ENCODE measurements around the gene PARD3. TPM values are rescaled to one million over a fixed set of nuclear protein-coding genes. Genes with fewer than 3 reads are reported as not detected.

PARD3 gene
- total RNA-seq, 1 experiment from 2014 or later: 46.3 TPM

DNA sequence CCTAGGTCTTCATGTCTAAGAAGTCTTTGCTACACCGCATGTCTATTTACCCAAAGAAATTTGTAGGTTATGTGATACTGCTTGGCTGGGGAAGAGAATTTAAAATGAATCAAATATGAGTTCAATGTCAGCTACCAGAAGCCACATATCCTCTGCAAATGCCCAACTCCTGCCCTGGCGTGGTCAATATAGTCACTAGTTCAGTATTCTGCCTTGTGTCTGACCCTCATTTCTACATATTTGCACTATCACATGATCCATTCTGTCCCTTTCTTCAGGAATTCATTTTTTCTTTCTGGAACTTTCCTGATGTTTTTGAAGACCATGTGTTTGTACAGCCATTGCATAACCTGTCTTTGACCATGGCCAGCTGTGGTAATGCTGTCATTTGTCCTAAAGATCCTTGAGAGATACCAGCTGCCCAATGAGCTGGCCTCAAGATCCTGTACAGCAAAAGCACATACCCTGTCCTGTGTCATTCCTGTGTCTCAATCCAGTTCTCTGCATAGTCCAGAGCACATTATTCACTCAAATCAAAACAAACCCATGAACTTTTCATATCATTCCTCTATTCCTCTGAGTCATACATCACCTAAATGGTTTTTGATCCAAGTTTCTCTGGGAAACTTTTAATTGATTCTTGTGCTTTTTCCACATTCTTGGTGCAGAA, 524.5 kb downstream of the PARD3 start:
- no TSS peak for BruUV-seq (replicated peaks)

DNA sequence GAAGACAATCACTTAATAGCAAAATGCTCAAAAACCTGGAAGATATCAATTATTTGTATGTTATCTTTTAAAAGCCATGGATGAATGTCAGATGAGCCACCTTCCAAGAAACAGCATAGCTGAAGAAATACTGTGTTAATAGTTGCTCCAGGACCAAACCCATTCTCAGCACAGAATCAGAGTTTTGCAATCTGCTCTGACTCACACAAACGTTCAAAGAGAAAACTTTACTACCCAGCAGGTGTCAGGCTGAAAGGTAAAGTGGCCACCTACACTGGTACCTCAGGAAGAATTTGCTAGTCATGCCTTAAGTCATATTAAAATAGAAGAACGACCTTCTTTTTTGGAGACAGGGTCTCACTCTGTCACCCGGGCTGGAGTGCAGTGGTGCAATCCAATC, 526.5 kb downstream of the PARD3 start:
- BruUV-seq (replicated peaks): no TSS peak
- Histone ChIP-seq H3K27me3 (ENCODE audit: insufficient read depth, low read length) (no peaks in the 10 kb centered on the region), H2AFZ (ENCODE audit: low read depth, low read length, poor library complexity, severe bottlenecking) (no peak overlapping the region), H3K9me3 (ENCODE audit: control insufficient read depth in 1 of 2, insufficient read depth in 1 of 2, low read depth in 1 of 2, low read length in 2 of 2) (no peaks in the 10 kb centered on the region), H4K20me1 (ENCODE audit: insufficient read depth) (no peaks in the 10 kb centered on the region), H3K9ac (ENCODE audit: low read length) (no peak overlapping the region), H3K4me1 (ENCODE audit: control insufficient read depth in 1 of 2, insufficient read depth in 2 of 2, low read length in 2 of 2) (peaks cover 19 to 25% of the 10 kb centered on the region in 2 experiments), H3K36me3 (ENCODE audit: control insufficient read depth in 1 of 2, insufficient read depth in 2 of 2, low read length in 2 of 2) (no peaks in the 10 kb centered on the region), H3K4me2 (ENCODE audit: low read length) (peak overlapping the region; percentile 22; the same call in 1 of the 2 replicates), H3K4me3 (replicated peaks in 1 of 2; ENCODE audit: low read depth in 1 of 2, low read length in 2 of 2) (no peak overlapping the region), H3K9me2 (ENCODE audit: insufficient read depth) (no peaks in the 10 kb centered on the region), H3K27ac (ENCODE audit: low read depth, low read length) (no peak overlapping the region), H3K79me2 (ENCODE audit: insufficient read depth, low read length) (no peaks in the 10 kb centered on the region)
- POLR2A ChIA-PET: no interaction called here
- DNase-seq (ENCODE audit: low read depth, low spot score): peak; percentile 16
- CTCF ChIA-PET: interaction anchor here (1.0 kb wide), 1 partner anchor 349 kb away, joined by 3 read pairs; no protein-coding TSS in a partner anchor
- peak; percentile 59 for ATAC-seq
- intact Hi-C loops (cut with micrococcal nuclease): no loop called here
- RAD21 ChIA-PET (ENCODE audit: low non-redundant PET in 1 of 2, low total read pairs in 2 of 2, uncharacterized antibody in 2 of 2, unreplicated experiment in 2 of 2): no interaction called here
- TF ChIP-seq EZH2phosphoT487 (IDR thresholded peaks at IDR 0.05; ENCODE audit: borderline replicate concordance): no peak
- TF ChIP-seq, protein P1, sequence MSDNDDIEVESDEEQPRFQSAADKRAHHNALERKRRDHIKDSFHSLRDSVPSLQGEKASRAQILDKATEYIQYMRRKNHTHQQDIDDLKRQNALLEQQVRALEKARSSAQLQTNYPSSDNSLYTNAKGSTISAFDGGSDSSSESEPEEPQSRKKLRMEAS (IDR thresholded peaks at IDR 0.05): no peak
- peak; percentile 33; the same call in 1 of the 2 replicates for TF ChIP-seq SIN3A (IDR thresholded peaks at IDR 0.05; ENCODE audit: low read depth)
- no peak for TF ChIP-seq SRF (IDR thresholded peaks at IDR 0.05; ENCODE audit: low read depth)
- peak; percentile 63 for TF ChIP-seq JUND (IDR thresholded peaks at IDR 0.05)
- TF ChIP-seq, protein P2, sequence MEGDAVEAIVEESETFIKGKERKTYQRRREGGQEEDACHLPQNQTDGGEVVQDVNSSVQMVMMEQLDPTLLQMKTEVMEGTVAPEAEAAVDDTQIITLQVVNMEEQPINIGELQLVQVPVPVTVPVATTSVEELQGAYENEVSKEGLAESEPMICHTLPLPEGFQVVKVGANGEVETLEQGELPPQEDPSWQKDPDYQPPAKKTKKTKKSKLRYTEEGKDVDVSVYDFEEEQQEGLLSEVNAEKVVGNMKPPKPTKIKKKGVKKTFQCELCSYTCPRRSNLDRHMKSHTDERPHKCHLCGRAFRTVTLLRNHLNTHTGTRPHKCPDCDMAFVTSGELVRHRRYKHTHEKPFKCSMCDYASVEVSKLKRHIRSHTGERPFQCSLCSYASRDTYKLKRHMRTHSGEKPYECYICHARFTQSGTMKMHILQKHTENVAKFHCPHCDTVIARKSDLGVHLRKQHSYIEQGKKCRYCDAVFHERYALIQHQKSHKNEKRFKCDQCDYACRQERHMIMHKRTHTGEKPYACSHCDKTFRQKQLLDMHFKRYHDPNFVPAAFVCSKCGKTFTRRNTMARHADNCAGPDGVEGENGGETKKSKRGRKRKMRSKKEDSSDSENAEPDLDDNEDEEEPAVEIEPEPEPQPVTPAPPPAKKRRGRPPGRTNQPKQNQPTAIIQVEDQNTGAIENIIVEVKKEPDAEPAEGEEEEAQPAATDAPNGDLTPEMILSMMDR (IDR thresholded peaks at IDR 0.05 in 2 of 3, conservative IDR thresholded peaks at IDR 0.05 in 1 of 3; ENCODE audit: borderline replicate concordance in 1 of 3, insufficient read depth in 1 of 3, low read depth in 2 of 3, low read length in 2 of 3): no peak
- no peak for TF ChIP-seq EZH2 (IDR thresholded peaks at IDR 0.05)
- no peak for TF ChIP-seq ZNF274 (IDR thresholded peaks at IDR 0.05; ENCODE audit: low read depth, low read length)
- TF ChIP-seq EGR1 (IDR thresholded peaks at IDR 0.05; ENCODE audit: low read depth): no peak
- TF ChIP-seq, protein P3, sequence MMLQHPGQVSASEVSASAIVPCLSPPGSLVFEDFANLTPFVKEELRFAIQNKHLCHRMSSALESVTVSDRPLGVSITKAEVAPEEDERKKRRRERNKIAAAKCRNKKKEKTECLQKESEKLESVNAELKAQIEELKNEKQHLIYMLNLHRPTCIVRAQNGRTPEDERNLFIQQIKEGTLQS (IDR thresholded peaks at IDR 0.05): no peak
- peak; percentile 67 for TF ChIP-seq CBX3 (IDR thresholded peaks at IDR 0.05; ENCODE audit: low read depth)
- TF ChIP-seq TCF7L2 (IDR thresholded peaks at IDR 0.05; ENCODE audit: borderline replicate concordance, extremely low read depth, insufficient read depth, insufficient read length): no peak
- TF ChIP-seq YY1 (IDR thresholded peaks at IDR 0.05; ENCODE audit: extremely low read depth, insufficient replicate concordance, low read depth, low read length): no peak
- no peak for TF ChIP-seq ELF1 (IDR thresholded peaks at IDR 0.05; ENCODE audit: borderline replicate concordance, low read depth)
- peak; percentile 97 for TF ChIP-seq CEBPB (IDR thresholded peaks at IDR 0.05; ENCODE audit: low read depth)

More for the DNA sequence above, 524.5 kb downstream of the PARD3 start:
- ChIA-PET RAD21 (ENCODE audit: low non-redundant PET in 1 of 2, low total read pairs in 2 of 2, uncharacterized antibody in 2 of 2, unreplicated experiment in 2 of 2) (no interaction called here), POLR2A (no interaction called here), CTCF (no interaction called here)
- DNase-seq (ENCODE audit: low read depth, low spot score) (no peak), ATAC-seq (no peak)
- no peak overlapping the region for H3K4me3 ChIP-seq (replicated peaks in 1 of 2; ENCODE audit: low read depth in 1 of 2, low read length in 2 of 2)
- TF ChIP-seq EZH2phosphoT487 (IDR thresholded peaks at IDR 0.05; ENCODE audit: borderline replicate concordance) (no peak), ELF1 (IDR thresholded peaks at IDR 0.05; ENCODE audit: borderline replicate concordance, low read depth) (no peak), ZFX (IDR thresholded peaks at IDR 0.05) (no peak), CBX3 (IDR thresholded peaks at IDR 0.05; ENCODE audit: low read depth) (no peak), SIN3A (IDR thresholded peaks at IDR 0.05; ENCODE audit: low read depth) (no peak), JUND (IDR thresholded peaks at IDR 0.05) (no peak)
- TF ChIP-seq, protein P1 (IDR thresholded peaks at IDR 0.05): no peak
- TF ChIP-seq, protein P3 (IDR thresholded peaks at IDR 0.05): no peak
- no peaks in the 10 kb centered on the region for H3K36me3 ChIP-seq (ENCODE audit: control insufficient read depth in 1 of 2, insufficient read depth in 2 of 2, low read length in 2 of 2)
- H3K27ac ChIP-seq (ENCODE audit: low read depth, low read length): no peak overlapping the region
- no peaks in the 10 kb centered on the region for H3K27me3 ChIP-seq (ENCODE audit: insufficient read depth, low read length)
- intact Hi-C loops (cut with micrococcal nuclease): no loop called here
- no peak overlapping the region for H3K9ac ChIP-seq (ENCODE audit: low read length)
- H3K9me3 ChIP-seq (ENCODE audit: control insufficient read depth in 1 of 2, insufficient read depth in 1 of 2, low read depth in 1 of 2, low read length in 2 of 2): no peaks in the 10 kb centered on the region
- no peak overlapping the region for H3K4me2 ChIP-seq (ENCODE audit: low read length)
- H3K4me1 ChIP-seq (ENCODE audit: control insufficient read depth in 1 of 2, insufficient read depth in 2 of 2, low read length in 2 of 2): peaks cover 19 to 25% of the 10 kb centered on the region in 2 experiments
- no peaks in the 10 kb centered on the region for H4K20me1 ChIP-seq (ENCODE audit: insufficient read depth)
- no peaks in the 10 kb centered on the region for H3K9me2 ChIP-seq (ENCODE audit: insufficient read depth)
- H2AFZ ChIP-seq (ENCODE audit: low read depth, low read length, poor library complexity, severe bottlenecking): no peak overlapping the region
- H3K79me2 ChIP-seq (ENCODE audit: insufficient read depth, low read length): no peaks in the 10 kb centered on the region

All from HCT116 (cell line).